Astrocyte of the cerebellum (primary cell): ENCODE data around the gene CTAG1B.
"Not testable (repeated sequence)": the region's sequence is repeated elsewhere in the genome, so short reads cannot be mapped to it uniquely, and the experiment has no call there.

Experiments used
- DNase-seq: peaks from one replicate; pipeline ENCODE4 v3.0.0-alpha.2; 2011; ENCODE audit warnings: low read depth
- H3K4me3 ChIP-seq: 2 replicates; pipeline ENCODE4 v1.5.1; 2011; ENCODE audit warnings: mild to moderate bottlenecking, low read depth, low read length, moderate library complexity
- in situ Hi-C: cut with HindIII; loops from 2 replicates; pipeline ENCODE4 v1.10.0; 2017; ENCODE audit warnings: low sequenced_read_pairs
- TF ChIP-seq, protein P1 (sequence below): IDR thresholded peaks from 2 replicates; pipeline ENCODE4 v1.5.1; 2012; ENCODE audit warnings: low read length, low read depth, moderate library complexity, mild to moderate bottlenecking; ENCODE audit errors: missing control alignments

CTAG1B gene

DNA sequence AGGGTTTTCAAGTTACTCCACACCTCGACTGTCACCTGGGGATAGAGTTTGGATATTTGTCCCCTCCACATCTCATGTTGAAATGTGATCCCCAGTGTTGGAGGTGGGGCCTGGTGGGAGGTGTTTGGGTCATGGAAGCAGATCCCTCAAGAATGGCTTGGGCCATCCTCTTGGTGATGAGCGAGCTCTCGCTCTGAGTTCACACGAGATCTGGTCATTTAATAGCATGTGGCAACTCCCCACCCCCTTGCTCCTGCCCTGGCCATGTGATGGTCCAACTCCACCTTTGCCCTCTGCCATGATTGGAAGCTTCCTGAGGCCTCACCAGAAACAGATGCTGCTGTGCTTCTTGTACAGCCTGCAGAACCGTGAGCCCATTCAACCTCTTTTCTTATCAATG is 25.9 kb downstream of the CTAG1B start:
- in situ Hi-C loops, result no loop called here
- TF ChIP-seq, protein P1, sequence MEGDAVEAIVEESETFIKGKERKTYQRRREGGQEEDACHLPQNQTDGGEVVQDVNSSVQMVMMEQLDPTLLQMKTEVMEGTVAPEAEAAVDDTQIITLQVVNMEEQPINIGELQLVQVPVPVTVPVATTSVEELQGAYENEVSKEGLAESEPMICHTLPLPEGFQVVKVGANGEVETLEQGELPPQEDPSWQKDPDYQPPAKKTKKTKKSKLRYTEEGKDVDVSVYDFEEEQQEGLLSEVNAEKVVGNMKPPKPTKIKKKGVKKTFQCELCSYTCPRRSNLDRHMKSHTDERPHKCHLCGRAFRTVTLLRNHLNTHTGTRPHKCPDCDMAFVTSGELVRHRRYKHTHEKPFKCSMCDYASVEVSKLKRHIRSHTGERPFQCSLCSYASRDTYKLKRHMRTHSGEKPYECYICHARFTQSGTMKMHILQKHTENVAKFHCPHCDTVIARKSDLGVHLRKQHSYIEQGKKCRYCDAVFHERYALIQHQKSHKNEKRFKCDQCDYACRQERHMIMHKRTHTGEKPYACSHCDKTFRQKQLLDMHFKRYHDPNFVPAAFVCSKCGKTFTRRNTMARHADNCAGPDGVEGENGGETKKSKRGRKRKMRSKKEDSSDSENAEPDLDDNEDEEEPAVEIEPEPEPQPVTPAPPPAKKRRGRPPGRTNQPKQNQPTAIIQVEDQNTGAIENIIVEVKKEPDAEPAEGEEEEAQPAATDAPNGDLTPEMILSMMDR, result no peak
- no peak for DNase-seq
- no peak overlapping the region for H3K4me3 ChIP-seq

DNA sequence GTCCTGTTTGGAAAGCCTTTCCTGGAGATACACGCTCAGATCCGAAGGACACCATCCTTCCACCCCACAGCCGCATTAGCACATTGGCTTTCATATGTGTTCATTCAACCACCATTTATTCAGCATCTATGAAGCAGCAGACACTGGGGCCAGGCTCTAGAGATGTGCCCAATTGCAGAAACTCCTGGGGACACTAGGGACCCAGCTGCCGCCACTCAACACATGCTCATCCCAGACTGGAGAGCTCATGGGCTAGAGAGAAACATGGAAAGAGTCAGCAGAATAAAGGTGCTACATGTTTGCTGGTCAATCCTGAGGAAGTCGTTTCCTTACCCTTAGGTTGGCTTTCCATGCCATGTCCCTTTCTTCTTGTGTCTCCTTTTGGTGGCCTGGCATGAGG is 26.6 kb downstream of the CTAG1B start:
- no peak for DNase-seq
- in situ Hi-C loops, result no loop called here
- no peak overlapping the region for H3K4me3 ChIP-seq
- TF ChIP-seq, protein P1, result no peak

DNA sequence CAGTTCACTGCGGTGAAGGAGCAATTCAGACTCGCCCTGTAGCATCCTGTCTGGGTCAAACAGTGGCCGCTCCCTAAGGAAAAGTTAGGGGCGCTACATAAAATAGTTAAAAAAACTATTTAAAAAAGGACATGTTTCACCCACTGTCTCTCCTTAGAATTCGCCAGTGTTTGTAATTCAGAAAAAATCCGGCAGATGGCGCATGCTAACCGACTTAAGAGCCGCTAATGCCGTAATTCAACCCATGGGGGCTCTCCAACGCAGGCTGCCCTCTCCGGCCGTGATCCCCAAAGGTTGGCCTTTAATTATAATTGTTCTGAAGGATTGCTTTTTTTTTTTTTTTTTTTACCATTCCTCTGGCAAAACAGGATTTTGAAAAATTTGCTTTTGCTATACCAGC is 28.7 kb downstream of the CTAG1B start:
- DNase-seq, H3K4me3 ChIP-seq, in situ Hi-C loops: not testable (repeated sequence)

DNA sequence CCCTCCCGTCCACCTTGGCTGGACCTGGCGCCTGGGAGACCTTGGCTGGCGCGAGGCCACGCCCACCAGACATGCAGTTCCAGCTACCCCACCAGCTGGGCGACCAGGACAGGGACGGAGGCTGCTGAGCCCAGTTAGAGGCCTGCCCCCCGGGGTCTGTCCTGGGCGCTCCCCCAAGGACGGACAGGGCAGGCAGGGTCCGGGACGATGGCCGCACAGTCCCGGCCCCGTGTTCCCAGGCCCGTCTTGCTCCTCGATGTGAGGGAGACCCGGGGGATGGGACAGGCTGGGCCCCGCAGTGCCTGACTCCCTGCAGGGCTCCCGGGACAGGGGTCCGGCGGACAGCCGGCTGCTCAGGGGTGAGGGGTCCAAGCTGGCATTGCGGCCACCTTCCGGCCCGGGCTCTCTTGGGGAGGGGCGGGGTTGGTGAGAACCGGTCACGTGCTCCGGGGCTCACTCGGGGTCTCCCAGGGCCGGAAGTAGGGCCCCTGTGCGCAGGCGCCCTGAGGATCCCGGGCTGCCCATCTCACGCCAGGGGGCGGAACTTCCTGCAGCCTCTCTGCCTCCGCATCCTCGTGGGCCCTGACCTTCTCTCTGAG is 34.4 kb downstream of the CTAG1B start, which contains the start of gene CTAG1A:
Gene CTAG1A, plus strand, starts transcription at position 549 of the 599 bp plus-strand sequence. CDS start 74 bp downstream, outside the sequence.
- in situ Hi-C loops, result not testable (repeated sequence)

DNA sequence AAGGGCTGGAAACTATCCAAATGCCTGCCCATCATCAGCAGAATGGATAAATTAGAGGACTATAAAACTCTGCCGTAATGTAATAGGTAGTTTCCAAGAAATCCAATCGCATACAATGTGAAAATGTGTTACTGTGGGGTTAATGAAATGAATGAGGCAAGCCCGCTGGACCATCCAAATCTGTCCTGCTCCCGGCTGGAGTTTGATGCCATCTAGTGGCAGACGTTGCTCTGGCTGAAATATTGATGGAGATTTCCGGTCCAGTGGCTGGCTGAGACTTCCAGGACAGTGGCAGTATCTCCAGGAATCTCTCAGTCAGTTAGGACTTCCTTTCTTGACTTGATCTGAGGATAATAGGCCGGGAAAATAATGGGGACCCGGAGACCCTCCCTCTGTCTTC is 36.1 kb downstream of the CTAG1B start:
- DNase-seq, in situ Hi-C loops: not testable (repeated sequence)

More for the DNA sequence above, 34.4 kb downstream of the CTAG1B start, which contains the start of gene CTAG1A:
- not testable (repeated sequence) for DNase-seq, H3K4me3 ChIP-seq

DNA sequence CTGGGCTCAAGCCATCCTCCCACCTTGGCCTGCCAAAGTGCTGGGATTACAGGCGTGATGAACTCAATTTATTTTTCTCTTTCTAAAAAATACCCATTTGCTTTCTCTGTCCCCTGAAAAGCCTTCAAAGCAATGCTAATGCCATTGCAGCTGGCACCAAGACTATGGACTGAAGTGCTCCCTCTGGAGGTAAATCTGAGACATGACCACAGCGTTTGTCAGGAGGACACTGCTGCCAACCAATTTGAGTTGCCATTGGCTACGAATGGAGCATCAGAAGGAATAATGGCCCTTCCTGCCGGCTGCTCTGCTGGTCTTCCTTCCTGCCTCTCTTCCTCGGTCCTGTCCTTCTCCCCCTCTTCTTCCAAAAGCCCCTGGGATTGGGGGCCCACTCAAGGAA is 44.0 kb downstream of the CTAG1B start:
- in situ Hi-C loops, DNase-seq, H3K4me3 ChIP-seq: not testable (repeated sequence)

More for the DNA sequence above, 36.1 kb downstream of the CTAG1B start:
- not testable (repeated sequence) for H3K4me3 ChIP-seq

DNA sequence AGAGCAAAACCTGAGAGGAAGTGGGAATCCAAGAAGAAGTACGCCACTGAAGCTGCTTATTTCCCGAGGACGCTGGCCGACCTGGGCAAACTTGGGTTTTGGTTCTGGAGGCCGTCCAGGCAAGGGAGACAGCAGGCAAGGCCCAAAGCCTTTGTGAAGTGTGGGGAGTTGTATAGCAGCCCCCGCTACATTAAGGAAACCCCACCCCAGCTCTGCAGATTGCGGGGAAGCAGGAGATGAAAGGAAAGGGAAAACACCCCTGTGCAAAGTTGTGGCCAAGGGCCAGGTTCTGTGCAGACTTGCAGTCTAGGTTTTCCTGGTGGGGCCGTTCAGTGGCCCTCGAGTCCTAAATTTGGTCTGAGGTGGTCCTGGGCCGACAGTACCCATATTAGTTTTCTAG is 46.0 kb downstream of the CTAG1B start:
- in situ Hi-C loops, H3K4me3 ChIP-seq, DNase-seq: not testable (repeated sequence)

DNA sequence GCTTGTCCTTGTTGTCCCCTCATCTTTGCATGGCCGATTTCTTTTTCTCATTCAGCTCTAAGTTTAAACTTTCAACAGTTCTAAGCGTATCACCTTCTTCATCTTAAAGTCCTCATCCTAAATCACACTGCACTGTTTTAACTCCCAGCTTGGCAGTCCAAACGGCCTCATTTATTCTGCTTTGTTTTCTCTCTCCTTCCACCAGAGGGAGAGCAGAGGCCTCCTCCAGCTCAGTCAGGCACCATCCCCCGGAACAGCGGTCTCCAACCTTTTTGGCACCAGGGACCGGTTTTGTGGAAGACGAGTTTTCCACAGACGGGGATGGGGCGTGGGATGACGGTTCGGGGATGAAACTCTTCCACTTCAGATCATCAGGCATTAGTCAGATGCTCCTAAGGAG is 48.7 kb downstream of the CTAG1B start:
- in situ Hi-C loops, DNase-seq: not testable (repeated sequence)

More for the DNA sequence above, 48.7 kb downstream of the CTAG1B start:
- not testable (repeated sequence) for H3K4me3 ChIP-seq
